Esophagus squamous epithelium (tissue), 5 donors: ENCODE measurements around the gene NLN. TPM values are rescaled to one million over a fixed set of nuclear protein-coding genes. Genes with fewer than 3 reads are reported as not detected.

Experiments
- DNase-seq: peaks from one replicate; lab custom pipeline; 2025; lab: John Stamatoyannopoulos, UW
- H3K27ac ChIP-seq, 4 donors: fragments of 200-600 bp; sonication (generic); one replicate each; pipeline ENCODE4 v1.5.1; 2016 to 2019; ENCODE audit warnings: mild to moderate bottlenecking in 1 of 4
- H3K27me3 ChIP-seq, 4 donors: fragments of 200-600 bp; sonication (generic); 1 replicate in 3 of 4; 2 replicates in 1 of 4; pipeline versions ENCODE4 v1.5.1 to v1.6.0; 2017 to 2021; ENCODE audit warnings: antibody characterized with exemption in 1 of 4
- H3K36me3 ChIP-seq, 3 donors: fragments of 200-600 bp; sonication (generic); one replicate each; pipeline ENCODE4 v1.5.1; 2016 to 2019
- H3K4me1 ChIP-seq, 3 donors: fragments of 200-600 bp; sonication (generic); one replicate each; pipeline ENCODE4 v1.5.1; 2017 to 2019
- H3K4me3 ChIP-seq, 4 donors: fragments of 200-600 bp; sonication (generic); 1 replicate in 3 of 4; 2 replicates in 1 of 4; pipeline ENCODE4 v1.5.1; 2016 to 2019; ENCODE audit warnings: mild to moderate bottlenecking in 2 of 4, moderate library complexity in 1 of 4
- H3K9me3 ChIP-seq, 3 donors: fragments of 200-600 bp; sonication (generic); one replicate each; pipeline ENCODE4 v1.5.1; 2016 to 2019
- CTCF ChIP-seq, 6 experiments: fragments of 450-650 bp in 4 of 6; fragments of 200-600 bp in 2 of 6; sonication (generic) in 2 of 6; IDR thresholded peaks; one replicate each; pipeline ENCODE4 v1.5.1; 2016 to 2019; ENCODE audit warnings: antibody characterized with exemption in 6 of 6, mild to moderate bottlenecking in 4 of 6, moderate library complexity in 4 of 6
- POLR2A ChIP-seq, 4 donors: fragments of 450-650 bp; IDR thresholded peaks; one replicate each; pipeline ENCODE4 v1.6.1; 2017; ENCODE audit warnings: antibody characterized with exemption in 4 of 4, mild to moderate bottlenecking in 4 of 4, moderate library complexity in 3 of 4
- WGBS, 2 donors: methylation state at CpG; one replicate each; pipeline ENCODE4 v1.1.5; 2018; 5-methylcytosine and 5-hydroxymethylcytosine counted together
- intact Hi-C: fragments of 100-400 bp; cut with DNase I; formaldehyde crosslinking; loops from one replicate; pipeline ENCODE4 v1.15.0; 2022
- total RNA-seq, 4 donors: library from RNA; depleted of rRNA; stranded (reverse); fragments of >200 nt; gene quantifications; one replicate each; pipeline ENCODE4 v1.1.0, GENCODE V29; 2016
- donor health status: DM: yes; HTN: yes; CAD: no.

Gene NLN
- total RNA-seq, 4 donors from 2014 or later: 4.9 to 22.1 (median 19.2) TPM

- intact Hi-C loops: no loop called here
These were observed 820 bp upstream of the NLN start for GRCh38 chr5:65721050-65721719.

GRCh38 chr5:65722575-65723403 is 784 bp downstream of the NLN start:
- no peak for DNase-seq
- Histone ChIP-seq H3K4me3 (peak overlapping the region; percentile 81 to 96 (median 86)), H3K27ac (peak overlapping the region; percentile 73 to 91 (median 84)), H3K9me3 (no peaks in the 10 kb centered on the region), H3K36me3 (peaks cover 0 to 5% (median 0%) of the 10 kb centered on the region in 3 donors), H3K27me3 (no peaks in the 10 kb centered on the region), H3K4me1 (peaks cover 0 to 33% (median 11%) of the 10 kb centered on the region in 3 donors)
- intact Hi-C loops: no loop called here
- no peak for TF ChIP-seq CTCF (IDR thresholded peaks at IDR 0.05)
- TF ChIP-seq POLR2A (IDR thresholded peaks at IDR 0.05): no peak
- 5 to 9% methylated on average over 20 to 21 of the region's 28 CpGs for WGBS, 2 donors

More at GRCh38 chr5:65721050-65721719, 820 bp upstream of the NLN start:
- H3K4me3 ChIP-seq: peak overlapping the region; percentile 81 to 96 (median 86)
- DNase-seq: no peak
- WGBS, 2 donors: 3 to 5% methylated on average over 15 to 18 of the region's 19 CpGs
- H3K9me3 ChIP-seq: no peaks in the 10 kb centered on the region
- TF ChIP-seq POLR2A (IDR thresholded peaks at IDR 0.05): no peak
- no peak for TF ChIP-seq CTCF (IDR thresholded peaks at IDR 0.05)
- H3K27ac ChIP-seq: peak overlapping the region; percentile 83 to 91 (median 85)
- peaks cover 0 to 25% (median 7%) of the 10 kb centered on the region in 3 donors for H3K4me1 ChIP-seq
- peaks cover 0 to 13% (median 0%) of the 10 kb centered on the region in 3 donors for H3K36me3 ChIP-seq
- no peaks in the 10 kb centered on the region for H3K27me3 ChIP-seq

- intact Hi-C loops: no loop called here
- H3K9me3 ChIP-seq: no peaks in the 10 kb centered on the region
- no peak overlapping the region for H3K4me3 ChIP-seq
- TF ChIP-seq POLR2A (IDR thresholded peaks at IDR 0.05) (no peak), CTCF (IDR thresholded peaks at IDR 0.05) (no peak)
- no peaks in the 10 kb centered on the region for H3K27me3 ChIP-seq
- H3K36me3 ChIP-seq: no peaks in the 10 kb centered on the region
- no peak for DNase-seq
- WGBS, 2 donors: 36 to 61% methylated on average over 6 to 7 of the region's 7 CpGs
- peak overlapping the region in 2 of 4 donors; percentile 10 to 38 for H3K27ac ChIP-seq
- peaks cover 0 to 22% (median 8%) of the 10 kb centered on the region in 3 donors for H3K4me1 ChIP-seq
These were observed 5.6 kb downstream of the NLN start for GRCh38 chr5:65727491-65728156.

GRCh38 chr5:65728218-65728617 is 6.2 kb downstream of the NLN start:
- Histone ChIP-seq H3K4me1 (peaks cover 0 to 16% (median 7%) of the 10 kb centered on the region in 3 donors), H3K36me3 (no peaks in the 10 kb centered on the region), H3K4me3 (no peak overlapping the region), H3K9me3 (no peaks in the 10 kb centered on the region), H3K27me3 (no peaks in the 10 kb centered on the region), H3K27ac (no peak overlapping the region)
- no peak for TF ChIP-seq POLR2A (IDR thresholded peaks at IDR 0.05)
- TF ChIP-seq CTCF (IDR thresholded peaks at IDR 0.05): no peak
- no peak for DNase-seq
- WGBS, 2 donors: 26 to 52% methylated on average over 1 of the region's 1 CpG
- intact Hi-C loops: no loop called here
